ENCODE data around the gene RBM39. TPM values are rescaled to one million over a fixed set of nuclear protein-coding genes. Genes with fewer than 3 reads are reported as not detected.

Gene RBM39
- total RNA-seq, result 289 and 347 TPM in 2 replicates

DNA sequence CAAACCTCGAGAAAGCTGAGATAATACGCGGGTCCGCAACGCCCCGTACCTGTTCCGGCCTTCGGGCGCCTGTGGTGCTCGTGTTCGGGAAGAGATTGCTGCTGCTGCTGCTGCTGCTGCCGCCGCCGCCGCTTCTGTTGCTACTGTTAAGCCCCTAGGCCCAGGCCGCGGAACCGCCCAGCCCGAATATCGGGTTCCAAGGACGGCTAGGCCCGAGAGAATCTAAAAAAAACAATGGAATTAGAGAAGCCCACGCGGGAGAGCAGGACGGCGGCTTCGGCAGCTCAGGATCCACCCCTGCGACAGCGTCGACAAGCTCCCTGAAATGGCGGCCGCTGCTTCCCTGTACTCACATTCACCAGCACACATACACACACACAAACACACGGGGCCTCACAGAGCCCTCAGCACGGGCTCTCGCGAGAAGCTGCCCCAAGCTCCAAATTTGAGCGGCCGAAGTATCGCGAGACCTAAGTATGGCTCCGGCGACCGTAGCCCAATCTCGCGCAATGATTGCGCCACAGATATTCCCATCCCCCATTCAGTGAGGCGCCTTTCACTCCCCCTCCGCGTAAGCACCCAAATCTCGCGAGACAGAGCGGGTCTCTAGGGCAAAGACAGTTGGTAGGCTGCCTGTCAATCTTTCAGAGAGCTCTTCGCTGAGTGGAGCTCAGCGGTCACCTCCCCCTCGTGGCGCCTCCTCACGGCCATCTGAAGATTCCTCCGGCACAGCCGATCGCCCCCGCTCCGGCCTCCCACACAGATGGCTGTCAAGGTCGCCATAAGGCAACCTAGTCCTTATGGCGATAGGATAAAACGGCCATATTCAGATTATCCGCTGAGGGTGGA, at the start of gene RBM39:
TSS of gene RBM39 (minus strand) at position 369 of the 849 bp plus-strand sequence. CDS start 1,386 bp downstream, outside the sequence.

GRCh38 chr20:35771689-35772562, 29.9 kb upstream of the RBM39 start, which contains the start of gene PHF20:
Gene PHF20, plus strand, starts transcription at chr20:35772015. Its CDS starts 29,508 bp downstream, at chr20:35801523.

GRCh38 chr20:35699127-35699956, 42.7 kb downstream of the RBM39 start, which contains the start of the genes NFS1 and ROMO1:
Gene NFS1, minus strand, starts transcription at chr20:35699352. Its CDS starts 64 bp downstream, at chr20:35699288.
Gene ROMO1, plus strand, starts transcription at chr20:35699405. Its CDS starts 228 bp downstream, at chr20:35699633.

DNA sequence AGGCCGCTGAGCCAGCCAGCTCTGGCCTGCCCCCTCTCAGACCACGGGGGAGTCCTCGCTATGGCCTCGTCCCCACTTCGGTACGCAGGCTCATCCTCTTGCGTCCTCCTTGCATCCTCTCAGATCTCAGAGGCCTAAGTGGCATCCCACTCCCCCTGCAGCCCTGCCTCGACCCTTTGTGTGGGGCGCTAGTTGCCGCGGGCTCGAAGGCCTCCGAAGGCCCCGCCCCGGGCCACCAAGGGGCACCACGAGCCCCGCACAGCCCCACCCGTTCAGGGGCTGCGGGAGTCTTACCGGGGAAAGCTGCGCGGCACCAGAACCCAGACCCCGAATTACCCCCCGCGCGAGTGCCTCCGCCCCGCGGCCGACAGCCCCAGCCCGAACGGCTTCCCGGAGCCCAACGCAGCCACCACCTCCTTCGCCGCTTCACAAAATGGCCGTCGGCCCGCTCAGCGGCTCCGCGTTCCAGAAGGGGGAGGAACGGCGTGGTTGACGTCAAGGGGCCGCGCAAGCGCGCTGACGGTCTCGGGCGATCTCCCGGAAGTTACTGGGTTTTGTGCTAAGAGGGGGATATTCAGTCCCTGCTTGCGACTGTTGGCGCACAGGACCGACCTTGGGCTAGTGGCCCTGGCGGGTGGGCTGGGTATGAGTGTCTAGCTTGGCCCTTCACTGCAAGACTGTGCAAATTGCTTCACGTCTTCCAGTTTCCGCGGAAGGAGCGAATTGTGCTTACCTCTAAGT, 77.4 kb downstream of the RBM39 start, which contains the start of the genes CPNE1 and RBM12:
TSS of gene CPNE1 (minus strand) at position 435 of the 741 bp plus-strand sequence. CDS start 31,977 bp downstream, outside the sequence.
TSS of gene RBM12 (minus strand) at position 435 of the 741 bp plus-strand sequence. CDS start 9,578 bp downstream, outside the sequence.

Other genes with a start within 250 kb of the RBM39 start
- gene C20orf173, start 212.6 kb downstream of the RBM39 start, total RNA-seq, result not detected in 2 replicates
- 271 and 306 TPM in 2 replicates for gene ERGIC3, start 200.2 kb downstream of the RBM39 start, total RNA-seq
- gene SPAG4, start 126.4 kb downstream of the RBM39 start, total RNA-seq, result 5.1 and 23.5 TPM in 2 replicates
- 106 and 156 TPM in 2 replicates for gene CPNE1, start 77.4 kb downstream of the RBM39 start, total RNA-seq
- gene RBM12, start 77.4 kb downstream of the RBM39 start, total RNA-seq, result 43.5 and 46.3 TPM in 2 replicates
- 13.5 and 14.7 TPM in 2 replicates for gene NFS1, start 42.9 kb downstream of the RBM39 start, total RNA-seq
- 303 and 340 TPM in 2 replicates for gene ROMO1, start 42.9 kb downstream of the RBM39 start, total RNA-seq
- 23.7 and 28.2 TPM in 2 replicates for gene PHF20, start 29.8 kb upstream of the RBM39 start, total RNA-seq
- 52.3 and 65.8 TPM in 2 replicates for gene SCAND1, start 212.2 kb upstream of the RBM39 start, total RNA-seq
- gene CNBD2, start 226.3 kb upstream of the RBM39 start, total RNA-seq, result 2.0 and 3.1 TPM in 2 replicates